ENCODE data around the gene SP110.

- TF ChIP-seq CREB1 (IDR thresholded peaks at IDR 0.05) (no peak), CTCF (IDR thresholded peaks at IDR 0.05; ENCODE audit: control extremely low read depth in 1 of 3, insufficient read depth in 1 of 3, low read depth in 1 of 3, low read length in 3 of 3) (no peak), NRF1 (IDR thresholded peaks at IDR 0.05; ENCODE audit: low read depth, low read length) (no peak), EZH2 (IDR thresholded peaks at IDR 0.05; ENCODE audit: low read depth, low read length, severe bottlenecking) (no peak), RFX5 (IDR thresholded peaks at IDR 0.05; ENCODE audit: borderline replicate concordance, low read depth, low read length) (no peak), EGR1 (IDR thresholded peaks at IDR 0.05; ENCODE audit: borderline replicate concordance, low read depth, low read length) (no peak), CBX5 (IDR thresholded peaks at IDR 0.05; ENCODE audit: low read depth, low read length) (no peak), GABPA (IDR thresholded peaks at IDR 0.05; ENCODE audit: borderline replicate concordance, insufficient read depth, low read length) (no peak)
Measured at GRCh38 chr2:230130668-230131364, 89.0 kb downstream of the SP110 start.
